MV-4-11 (cell line): ENCODE results near the gene FAM168A.

Experiments used
- DNase-seq: peaks from one replicate; lab custom pipeline; 2025; lab: John Stamatoyannopoulos, UW

Gene FAM168A, protein sequence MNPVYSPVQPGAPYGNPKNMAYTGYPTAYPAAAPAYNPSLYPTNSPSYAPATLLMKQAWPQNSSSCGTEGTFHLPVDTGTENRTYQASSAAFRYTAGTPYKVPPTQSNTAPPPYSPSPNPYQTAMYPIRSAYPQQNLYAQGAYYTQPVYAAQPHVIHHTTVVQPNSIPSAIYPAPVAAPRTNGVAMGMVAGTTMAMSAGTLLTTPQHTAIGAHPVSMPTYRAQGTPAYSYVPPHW

DNA sequence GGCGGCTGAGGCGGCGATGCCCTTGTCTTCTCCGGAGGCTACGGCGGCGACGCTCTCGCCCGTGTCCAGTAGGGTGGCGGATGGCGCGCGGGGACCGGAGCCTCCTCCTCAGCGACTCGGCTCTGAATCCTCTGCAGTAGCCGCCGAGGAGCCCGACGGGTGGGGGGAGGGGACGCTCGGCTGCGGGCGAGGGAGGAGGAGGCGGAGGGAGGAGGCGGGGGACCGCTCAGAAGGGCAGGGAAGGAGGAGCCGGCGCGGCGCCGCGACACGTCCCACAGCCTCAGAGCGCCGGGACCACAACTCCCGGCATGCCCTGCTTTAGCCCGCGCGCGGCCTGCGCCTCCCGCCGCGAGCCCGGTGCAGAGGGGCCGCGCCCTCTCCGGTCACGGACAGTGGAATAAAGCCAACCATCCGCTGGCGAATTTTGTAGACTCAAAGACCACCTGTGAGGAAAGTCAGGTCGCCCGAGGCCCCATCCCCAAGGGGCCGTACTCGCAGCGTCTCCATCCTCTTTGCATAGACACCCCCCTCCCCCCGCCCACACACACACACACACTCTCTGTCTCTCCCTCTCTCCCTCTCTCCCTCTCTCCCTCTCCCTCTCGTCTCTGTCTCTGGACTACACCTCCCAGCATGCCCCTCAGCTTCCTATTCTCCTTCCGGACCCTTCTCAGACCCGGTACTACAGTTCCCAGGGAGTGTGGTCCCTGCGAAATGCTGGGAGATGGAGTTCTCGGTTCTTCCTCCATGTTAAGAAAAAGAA, at the start of gene FAM168A:
FAM168A (minus strand) TSS at position 157 of the 763 bp plus-strand sequence. CDS start 129,638 bp downstream, outside the sequence.
- peak; percentile 95 for DNase-seq

DNA sequence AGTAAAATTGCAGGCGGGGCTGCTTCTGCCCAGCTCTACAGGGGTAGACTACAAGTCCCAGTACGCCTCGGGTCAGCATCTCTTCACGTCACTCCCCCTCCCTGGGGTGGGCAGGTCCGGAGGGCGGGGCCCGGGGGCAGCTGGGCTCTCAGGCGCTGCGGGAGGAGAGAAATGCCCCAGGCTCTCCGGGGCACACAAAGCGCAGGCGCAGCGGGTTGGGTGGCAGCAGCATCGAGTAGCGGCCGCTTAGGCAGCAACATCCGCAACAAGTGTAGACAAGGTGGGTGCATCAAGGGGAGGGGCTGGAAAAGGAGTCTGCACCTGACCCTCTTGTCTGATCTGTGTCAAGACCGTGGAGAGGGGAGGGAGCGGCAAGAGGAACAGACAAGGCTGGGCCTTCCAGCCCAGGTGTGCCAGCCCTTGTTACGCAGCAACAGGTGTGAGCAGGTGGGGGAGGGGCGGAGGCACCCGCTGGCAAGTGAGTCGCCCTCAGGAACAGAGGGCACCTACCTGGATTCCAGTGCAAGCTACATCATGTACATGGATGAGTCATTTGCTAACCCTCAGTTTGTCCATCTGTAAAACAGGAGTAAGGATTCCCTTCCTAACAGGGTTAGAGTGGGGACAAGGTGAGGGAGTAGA, 49.7 kb upstream of the FAM168A start:
- DNase-seq = peak; percentile 41

DNA sequence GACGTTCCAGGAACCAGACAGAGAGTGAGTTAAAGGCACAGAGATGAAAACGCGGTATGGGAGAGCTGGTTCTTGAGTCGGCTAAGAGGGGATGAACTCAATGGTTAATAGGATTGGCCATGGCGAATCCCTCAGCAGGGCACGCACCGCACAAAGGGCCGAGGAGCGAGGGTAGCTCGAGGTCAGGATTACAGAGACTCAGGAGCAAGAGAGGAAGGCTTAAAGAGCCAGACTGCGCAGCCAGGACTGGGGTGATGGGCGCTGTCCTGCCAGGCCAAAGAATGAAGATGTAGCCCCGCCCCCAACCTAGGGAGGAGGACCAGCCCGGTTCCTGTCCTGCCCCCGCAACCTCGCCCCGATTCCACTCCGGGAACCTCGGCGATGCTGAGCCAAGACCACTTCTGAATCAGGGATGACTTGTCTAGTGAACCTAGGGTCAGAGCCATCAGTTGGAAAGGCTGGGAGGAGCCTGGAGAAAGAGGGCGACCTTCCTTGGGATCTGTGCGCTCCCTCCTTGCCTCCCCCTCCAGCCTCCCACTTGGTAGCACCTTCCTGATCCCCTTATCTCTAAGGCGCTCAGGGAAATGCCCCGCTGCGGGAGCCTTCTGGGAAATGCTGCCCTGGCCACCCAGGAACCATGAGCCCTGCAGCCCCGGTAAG, 48.2 kb upstream of the FAM168A start, which contains the start of gene PLEKHB1:
PLEKHB1 (plus strand) TSS at position 610 of the 660 bp plus-strand sequence; CDS start at position 638, 28 bp downstream.
- DNase-seq = no peak

DNA sequence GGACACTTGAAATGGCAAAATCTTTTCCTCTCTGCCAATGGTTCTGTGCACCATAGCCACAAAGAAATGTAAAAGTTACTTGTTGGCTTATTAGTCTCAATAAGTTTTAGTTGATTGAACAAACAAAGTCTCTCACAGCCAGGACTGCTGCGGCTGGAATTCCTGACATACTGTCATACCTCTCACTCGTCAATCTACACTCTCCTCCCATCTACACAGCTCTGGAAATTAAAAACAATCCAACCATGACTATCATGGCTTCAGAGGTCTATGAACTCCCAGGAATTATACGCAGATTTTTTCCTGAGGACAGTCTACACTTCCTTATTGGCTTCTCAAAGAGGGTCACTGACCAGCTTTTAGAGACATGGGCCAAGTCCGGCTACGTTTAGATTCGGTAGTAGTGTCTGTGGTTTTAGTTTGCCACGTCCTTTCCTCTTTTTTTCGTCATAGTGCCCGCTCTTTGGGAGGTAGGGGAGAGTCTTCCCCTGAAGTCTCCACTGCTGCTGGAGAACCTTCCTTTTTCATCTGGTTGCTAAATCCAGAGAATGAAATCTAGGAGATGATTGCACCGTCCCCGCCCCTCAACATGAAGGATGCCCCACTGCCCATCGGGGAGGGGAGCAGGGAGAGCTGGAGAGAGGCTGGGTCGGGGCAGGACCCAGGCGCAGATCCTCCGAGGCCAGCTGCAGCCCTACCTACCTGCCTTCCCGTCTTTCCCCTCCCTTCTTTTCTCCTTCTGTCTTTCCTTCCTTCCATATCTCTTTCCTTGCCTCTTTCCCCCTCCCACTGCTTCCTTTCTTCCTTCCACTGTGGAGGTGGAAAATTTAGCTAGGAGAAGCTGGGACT, 47.4 kb upstream of the FAM168A start:
- DNase-seq = peak; percentile 25

DNA sequence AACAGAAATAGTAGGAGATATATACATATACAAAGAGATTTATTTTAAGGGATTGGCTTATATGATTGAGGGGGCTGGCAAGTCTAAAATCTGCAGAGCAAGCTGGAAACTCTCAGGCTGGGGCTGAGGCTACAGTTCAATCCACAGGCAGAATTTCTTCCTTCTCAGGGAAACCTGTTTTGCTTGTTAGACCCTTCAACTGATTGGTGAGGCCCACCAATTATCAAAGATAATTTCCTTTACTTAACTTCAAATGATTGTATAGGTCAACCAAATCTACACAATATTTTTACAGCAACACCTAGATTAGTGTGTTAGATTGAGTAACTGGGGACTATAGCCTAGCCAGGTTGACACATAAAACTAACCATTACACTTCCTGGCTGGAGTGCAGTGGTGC, 43.8 kb upstream of the FAM168A start:
- no peak for DNase-seq

DNA sequence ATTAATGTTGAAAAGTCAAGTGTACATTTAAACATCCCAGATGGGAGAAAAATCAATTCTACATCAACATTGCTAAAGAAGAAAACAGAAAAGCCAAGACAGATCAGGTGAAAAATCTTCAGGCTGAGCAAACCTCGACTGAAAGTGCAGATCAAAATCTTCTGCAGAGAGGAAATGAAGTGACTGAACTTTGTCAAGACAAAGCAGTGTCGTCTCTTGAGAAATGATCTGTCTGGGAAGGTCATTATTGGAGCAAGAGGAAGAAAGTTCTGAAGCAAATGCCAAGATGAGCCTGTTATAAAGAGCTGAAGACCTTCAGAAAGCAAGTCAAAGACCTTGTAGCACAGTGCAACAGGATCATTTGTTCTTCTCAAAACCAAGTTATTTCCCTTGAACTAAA, 42.7 kb upstream of the FAM168A start:
- DNase-seq = no peak

DNA sequence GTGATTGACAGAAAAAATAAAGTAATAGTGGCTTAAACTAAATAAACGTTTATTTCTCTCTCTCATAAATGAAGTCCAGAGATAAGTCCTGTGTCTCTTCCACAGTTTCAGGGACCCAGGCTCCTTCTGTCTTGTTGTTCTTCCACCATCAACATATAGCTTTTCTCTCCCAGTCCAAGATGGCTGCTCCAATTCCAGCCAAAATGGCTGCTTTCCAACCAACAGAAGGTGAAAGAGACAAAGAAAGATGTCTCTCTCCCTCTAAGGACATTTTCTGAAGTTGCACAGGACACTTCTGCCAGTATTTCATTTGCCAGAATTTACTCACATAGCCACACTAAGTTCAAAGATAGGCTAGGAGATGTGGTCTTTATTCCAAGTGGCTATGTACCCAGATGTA, 39.1 kb upstream of the FAM168A start:
- no peak for DNase-seq

DNA sequence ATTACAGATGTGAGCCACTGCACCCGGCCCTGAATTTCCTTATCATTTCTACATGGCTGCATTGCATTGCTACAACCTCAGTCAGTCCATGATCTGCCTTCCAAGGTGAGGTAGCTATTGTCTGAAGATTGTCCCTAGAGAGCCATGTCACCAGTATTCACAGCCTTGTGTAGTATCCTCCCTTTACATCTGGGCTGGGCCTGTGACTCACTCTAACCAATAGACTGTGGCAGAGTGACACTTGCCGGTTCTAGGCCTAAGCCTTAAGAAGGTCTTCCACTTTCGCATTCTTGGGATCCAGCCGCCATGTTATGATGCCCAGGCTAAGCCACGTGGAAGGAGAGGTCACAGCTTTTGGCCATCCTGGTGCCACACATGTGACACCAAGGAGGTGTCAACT, 38.3 kb upstream of the FAM168A start:
- DNase-seq = no peak

DNA sequence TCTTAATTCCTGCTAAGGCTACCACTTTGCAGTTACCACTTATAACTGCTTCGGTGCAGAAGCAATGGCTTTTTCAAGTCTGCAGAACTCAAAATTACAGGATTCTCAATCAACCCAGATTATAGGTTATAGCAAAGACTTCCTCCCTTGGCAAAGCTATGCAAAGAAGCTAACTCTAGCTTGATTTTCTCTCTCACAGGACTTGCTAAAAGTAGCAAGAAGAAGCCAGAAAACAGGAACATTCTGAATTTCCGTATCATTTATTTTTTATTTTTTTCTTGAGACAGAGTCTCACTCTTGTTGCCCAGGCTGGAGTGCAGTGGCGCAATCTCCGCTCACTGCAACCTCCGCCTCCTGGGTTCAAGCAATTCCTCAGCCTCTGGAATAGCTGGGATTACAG, 37.8 kb upstream of the FAM168A start:
- no peak for DNase-seq

DNA sequence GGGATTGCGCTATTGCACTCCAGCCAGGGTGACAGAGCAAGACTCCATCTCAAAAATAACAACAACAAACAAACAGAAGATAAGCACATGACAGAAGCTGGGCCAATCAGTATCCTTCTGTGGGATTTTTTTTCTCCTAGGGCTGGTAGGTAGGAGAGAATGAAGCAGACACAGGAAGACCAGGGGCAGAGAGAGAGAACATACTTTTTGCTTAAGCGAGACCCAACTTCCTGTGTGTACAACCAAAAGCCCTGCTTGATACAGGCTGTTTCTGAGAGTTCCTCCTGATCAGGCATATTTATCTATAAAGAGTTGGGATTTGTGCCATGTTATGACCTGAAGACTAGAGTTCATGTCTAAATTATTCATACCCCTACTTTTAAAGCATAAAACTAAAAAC, 36.1 kb upstream of the FAM168A start:
- no peak for DNase-seq

DNA sequence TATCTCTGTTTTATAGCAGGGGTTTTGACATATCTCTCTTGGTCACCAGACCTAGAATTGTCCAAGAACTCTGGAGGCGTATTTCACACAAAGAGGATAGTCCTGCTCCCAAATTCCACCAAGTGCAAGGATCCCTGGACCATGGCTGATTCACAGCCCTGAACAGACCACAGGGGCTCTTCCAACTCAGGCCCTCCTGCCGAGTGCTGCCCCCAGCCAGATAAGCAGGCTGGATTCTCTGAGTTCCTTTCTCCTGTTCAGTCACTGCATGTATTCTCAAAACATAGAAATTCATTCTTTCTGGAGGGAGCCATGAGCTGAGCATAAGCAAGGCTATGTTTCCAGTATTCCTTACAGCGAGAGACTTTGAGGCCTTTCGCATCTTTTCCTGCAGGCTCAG, 35.1 kb upstream of the FAM168A start:
- DNase-seq = no peak

DNA sequence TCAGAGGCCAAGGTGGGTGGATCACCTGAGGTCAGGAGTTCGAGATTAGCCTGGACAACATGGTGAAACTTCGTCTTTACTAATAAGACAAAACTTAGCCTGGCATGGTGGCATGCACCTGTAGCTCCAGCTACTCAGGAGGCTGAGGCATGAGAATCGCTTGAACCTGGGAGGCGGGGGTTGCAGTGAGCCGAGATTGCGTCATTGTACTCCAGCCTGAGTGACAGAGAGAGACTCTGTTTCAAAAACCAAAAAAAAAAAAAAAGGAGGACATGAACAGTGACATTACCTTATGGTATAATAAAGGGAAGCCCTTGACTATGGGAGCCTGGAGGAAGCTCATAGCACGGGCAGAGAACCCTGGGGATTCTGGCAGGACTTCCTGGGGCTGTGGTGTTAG, 32.0 kb upstream of the FAM168A start:
- peak; percentile 25 for DNase-seq

DNA sequence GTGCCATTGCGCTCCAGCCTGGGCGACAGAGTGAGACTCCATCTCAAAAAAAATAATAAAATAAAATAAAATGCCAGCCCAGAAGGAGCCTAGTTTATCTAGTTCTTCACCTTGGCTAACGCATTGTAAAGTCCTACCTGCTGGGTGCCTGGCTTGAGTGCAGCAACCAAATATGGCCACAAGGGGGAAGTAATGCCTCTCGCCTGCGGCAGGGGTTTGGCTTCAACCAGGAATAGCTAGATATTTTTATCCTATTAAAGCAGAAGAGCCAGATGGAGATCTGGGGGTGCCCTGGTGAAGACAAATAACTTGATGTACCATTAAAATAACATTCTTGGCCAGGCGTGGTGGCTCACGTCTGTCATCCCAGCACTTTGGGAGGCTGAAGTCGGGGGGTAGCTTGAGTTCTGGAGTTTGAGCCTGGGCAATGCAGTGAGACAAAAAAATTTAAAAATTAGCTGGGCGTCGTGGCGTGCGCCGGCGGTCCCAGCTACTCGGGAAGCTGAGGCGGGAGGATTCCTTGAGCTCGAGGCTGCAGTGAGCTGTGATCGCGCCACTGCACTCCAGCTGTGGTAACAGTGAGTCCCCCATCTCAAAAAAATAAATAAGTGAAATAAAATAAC, 27.9 kb upstream of the FAM168A start:
- DNase-seq = peak; percentile 42

DNA sequence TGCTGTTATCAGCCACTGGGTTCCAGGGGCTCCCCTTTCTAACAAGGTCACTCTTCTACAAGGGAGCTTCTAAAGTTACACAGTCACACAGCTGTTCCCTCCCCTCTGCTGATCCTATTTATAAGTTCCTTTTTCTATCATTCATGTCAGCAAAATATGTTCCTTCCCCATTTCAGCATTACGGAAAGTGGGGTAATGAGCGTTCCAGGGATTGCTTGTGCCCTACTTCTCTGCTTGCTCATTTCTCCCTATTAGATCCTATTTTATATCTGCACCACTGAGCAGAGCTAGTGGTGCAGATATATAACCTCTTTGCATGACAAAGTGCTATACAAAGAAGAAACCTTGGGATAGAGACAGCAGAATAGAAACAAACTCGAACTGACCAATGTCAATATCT, 25.8 kb upstream of the FAM168A start:
- peak; percentile 88 for DNase-seq

DNA sequence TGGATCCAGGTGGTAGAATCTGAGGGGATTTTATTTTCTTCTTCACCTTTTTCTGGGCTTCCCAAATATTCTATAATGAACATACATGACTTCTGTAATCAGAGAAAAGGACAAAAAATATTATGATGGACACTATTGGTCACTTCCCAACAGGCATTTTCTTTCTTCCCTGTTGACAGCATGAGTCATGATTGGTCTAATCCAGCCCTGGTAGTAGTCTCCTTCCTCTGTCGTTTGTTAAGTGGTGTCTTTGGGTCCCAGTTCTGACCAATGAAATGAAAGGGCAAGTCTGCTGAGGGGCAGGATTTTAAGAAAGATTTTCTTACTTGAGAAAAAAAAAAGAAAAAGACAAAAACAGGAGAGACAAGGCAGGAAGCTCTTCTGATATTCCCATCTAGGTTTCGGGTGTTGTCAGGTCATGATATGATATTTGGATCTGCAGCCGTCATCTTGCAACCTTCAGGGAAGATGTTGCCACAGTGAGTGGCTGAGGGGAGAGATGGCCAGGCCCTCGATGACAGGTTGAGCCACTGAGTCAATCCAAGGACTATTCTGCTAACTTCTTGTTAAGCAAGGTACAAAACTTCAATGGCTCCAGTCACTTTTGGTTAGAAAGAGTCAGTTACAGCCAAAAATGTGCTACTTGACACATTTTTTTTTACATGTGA, 25.1 kb upstream of the FAM168A start:
- peak; percentile 42 for DNase-seq

DNA sequence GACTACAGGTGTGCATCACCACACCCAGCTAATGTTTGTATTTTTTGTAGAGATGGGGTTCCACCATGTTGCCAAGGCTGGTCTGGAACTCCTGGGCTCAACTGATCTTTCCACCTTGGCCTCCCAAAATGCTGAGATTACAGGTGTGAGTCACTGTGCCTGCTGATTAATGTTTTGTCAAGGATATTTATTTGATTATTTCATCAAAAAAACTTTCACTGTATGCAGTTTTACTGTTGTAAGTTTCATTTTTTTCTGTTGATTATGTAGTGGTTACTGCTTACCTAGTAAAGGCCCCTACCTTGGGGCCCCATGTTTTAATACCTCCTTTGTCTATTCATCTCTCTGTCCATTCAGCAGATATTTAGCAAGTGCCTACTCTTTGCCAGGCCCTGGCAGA, 16.7 kb upstream of the FAM168A start:
- DNase-seq = no peak

DNA sequence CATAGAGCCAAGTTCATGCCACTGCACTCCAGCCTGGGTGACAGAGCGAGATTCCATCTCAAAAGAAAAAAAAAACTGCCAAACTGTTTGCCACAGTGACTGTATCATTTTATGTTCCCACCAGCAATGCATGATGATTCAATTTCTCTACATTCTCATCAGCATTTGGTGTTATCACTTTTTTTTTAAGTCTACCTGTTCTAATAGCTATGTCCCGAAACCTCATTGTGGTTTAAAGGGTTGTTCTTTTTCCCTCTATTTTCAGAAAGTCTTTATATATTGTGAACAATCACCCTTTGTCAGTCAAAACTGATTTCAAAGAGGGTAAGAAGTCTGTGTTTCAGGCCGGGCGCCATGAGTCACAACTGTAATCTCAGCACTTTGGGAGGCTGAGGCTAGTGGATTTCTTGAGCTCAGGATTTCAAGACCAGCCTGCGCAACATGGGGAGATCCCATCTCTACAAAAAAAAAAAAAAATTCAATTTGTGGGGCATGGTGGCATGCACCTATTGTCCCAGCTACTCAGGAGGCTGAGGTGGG, 14.8 kb upstream of the FAM168A start:
- DNase-seq = no peak

DNA sequence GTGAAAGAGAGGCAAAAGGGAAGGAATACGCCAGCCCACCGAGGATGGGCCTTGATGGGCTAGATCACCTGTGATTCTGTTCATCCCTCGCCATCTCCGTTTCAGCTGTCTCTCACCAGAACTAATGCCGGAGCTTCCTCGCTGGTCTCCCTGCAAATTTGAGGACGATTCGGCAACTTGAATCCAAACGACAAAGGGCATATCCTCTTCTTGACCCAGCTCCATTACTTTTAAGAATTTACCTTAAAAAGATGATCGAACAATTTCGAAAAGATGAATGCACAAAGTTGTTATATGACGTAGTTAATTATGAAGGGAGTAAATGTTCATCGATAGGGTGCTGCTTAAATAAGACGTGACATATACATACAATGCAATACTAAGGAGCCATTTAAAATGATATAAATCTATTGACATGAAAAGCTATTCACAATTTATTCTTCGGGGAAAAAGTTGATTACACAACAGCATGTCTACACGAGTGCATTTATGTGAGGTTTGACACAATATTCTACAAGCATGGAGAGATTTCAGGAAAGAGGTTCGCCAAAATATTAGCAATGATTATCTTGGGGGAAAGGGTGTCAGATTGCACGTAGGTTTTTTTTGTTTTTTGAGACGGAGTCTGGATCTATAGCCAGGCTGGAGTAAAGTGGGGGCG, 937 bp upstream of the FAM168A start:
- DNase-seq = no peak

DNA sequence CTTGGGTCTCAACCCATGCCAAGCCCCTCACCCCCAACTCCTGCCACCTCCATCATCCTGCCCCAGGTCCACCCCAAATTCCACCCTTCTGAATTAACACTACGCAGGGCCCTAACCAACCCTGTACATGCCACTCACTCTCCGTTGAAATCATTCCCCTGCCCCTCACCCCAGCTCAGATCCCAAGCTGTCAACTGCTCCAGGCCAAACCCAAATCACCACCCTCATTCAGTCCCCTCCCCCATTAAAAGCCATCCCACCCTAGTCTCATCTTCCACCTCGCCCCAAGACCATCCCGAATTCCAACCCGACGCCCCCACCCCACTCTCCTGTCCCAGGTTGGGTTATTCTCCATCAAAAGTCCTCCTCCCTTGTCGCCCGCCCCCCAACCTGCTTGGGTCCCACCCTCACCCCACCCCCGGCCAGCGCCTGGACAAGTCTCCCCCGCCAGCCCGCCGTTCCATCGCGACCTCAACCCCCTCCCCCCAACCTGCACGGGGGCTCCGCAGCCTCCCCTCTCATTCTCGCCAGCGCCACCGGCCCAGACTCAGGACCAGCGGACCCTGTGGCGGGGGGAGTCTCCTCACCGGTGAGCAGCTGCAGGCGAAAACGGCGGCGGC, 466 bp downstream of the FAM168A start:
- DNase-seq = no peak
